ENCODE measurements around the gene LRRK1. TPM values are rescaled to one million over a fixed set of nuclear protein-coding genes. Genes with fewer than 3 reads are reported as not detected.

Gene LRRK1
- total RNA-seq, 1 donor from 2014 or later = 105 TPM

- Histone ChIP-seq H3K36me3 (peaks cover 3 to 32% of the 10 kb centered on the region in 2 donors), H3K4me3 (no peak overlapping the region), H3K9me3 (no peaks in the 10 kb centered on the region), H3K27ac (no peak overlapping the region), H3K27me3 (no peaks in the 10 kb centered on the region), H3K4me1 (no peaks in the 10 kb centered on the region)
- intact Hi-C loops (cut with DNase I) = no loop called here
- peak in 1 of 2 donors; percentile 43 for DNase-seq (ENCODE audit: low spot score in 2 of 2)
- TF ChIP-seq CTCF (IDR thresholded peaks at IDR 0.05) = no peak
Observed at GRCh38 chr15:100926258-100926657, 7.1 kb downstream of the LRRK1 start.

- intact Hi-C loops (cut with DNase I) = no loop called here
- Histone ChIP-seq H3K4me1 (no peaks in the 10 kb centered on the region), H3K4me3 (no peak overlapping the region), H3K9me3 (no peaks in the 10 kb centered on the region), H3K36me3 (peaks cover 3 to 32% of the 10 kb centered on the region in 2 donors), H3K27me3 (no peaks in the 10 kb centered on the region), H3K27ac (no peak overlapping the region)
- DNase-seq (ENCODE audit: low spot score in 2 of 2) = peak in 1 of 2 donors; percentile 47
- no peak for TF ChIP-seq CTCF (IDR thresholded peaks at IDR 0.05)
Observed at GRCh38 chr15:100926971-100927756, 8.0 kb downstream of the LRRK1 start.

GRCh38 chr15:100928632-100929280 lies 9.6 kb downstream of the LRRK1 start:
- TF ChIP-seq CTCF (IDR thresholded peaks at IDR 0.05) = no peak
- Histone ChIP-seq H3K9me3 (no peaks in the 10 kb centered on the region), H3K4me3 (no peak overlapping the region), H3K4me1 (no peaks in the 10 kb centered on the region), H3K36me3 (peaks cover 3 to 32% of the 10 kb centered on the region in 2 donors), H3K27me3 (no peaks in the 10 kb centered on the region), H3K27ac (no peak overlapping the region)
- intact Hi-C loops (cut with DNase I) = no loop called here
- DNase-seq (ENCODE audit: low spot score in 2 of 2) = no peak

GRCh38 chr15:100929641-100930042 lies 10.5 kb downstream of the LRRK1 start:
- no peak for TF ChIP-seq CTCF (IDR thresholded peaks at IDR 0.05)
- no peaks in the 10 kb centered on the region for H3K9me3 ChIP-seq
- H3K4me1 ChIP-seq = no peaks in the 10 kb centered on the region
- no peak overlapping the region for H3K4me3 ChIP-seq
- no peak overlapping the region for H3K27ac ChIP-seq
- no peaks in the 10 kb centered on the region for H3K27me3 ChIP-seq
- DNase-seq (ENCODE audit: low spot score in 2 of 2) = no peak
- peaks cover 3 to 25% of the 10 kb centered on the region in 2 donors for H3K36me3 ChIP-seq
- intact Hi-C loops (cut with DNase I) = no loop called here

- intact Hi-C loops (cut with DNase I) = no loop called here
- no peak for DNase-seq (ENCODE audit: low spot score in 2 of 2)
- TF ChIP-seq CTCF (IDR thresholded peaks at IDR 0.05) = no peak
Observed at GRCh38 chr15:100930306-100930848, 11.2 kb downstream of the LRRK1 start.

More at GRCh38 chr15:100930306-100930848, 11.2 kb downstream of the LRRK1 start:
- Histone ChIP-seq H3K36me3 (peaks cover 3 to 23% of the 10 kb centered on the region in 2 donors), H3K4me3 (no peak overlapping the region), H3K27me3 (no peaks in the 10 kb centered on the region), H3K4me1 (no peaks in the 10 kb centered on the region), H3K27ac (no peak overlapping the region), H3K9me3 (no peaks in the 10 kb centered on the region)
